K562 (cell line): ENCODE data around the gene ARL6IP4. TPM values are rescaled to one million over a fixed set of nuclear protein-coding genes. Genes with fewer than 3 reads are reported as not detected.
A peak's percentile ranks its signal among the peaks of the same experiment; 100 is the strongest.

Experiments used
- ATAC-seq: fragments of 200-7000 bp; cut with Tn5 transposase; 3 replicates; pipeline ENCODE4 v1.9.1; 2020; ENCODE audit warnings: moderate library complexity
- BruUV-seq: library from RNA; stranded (reverse); fragments of 400-500 nt; replicated peaks from 2 replicates; lab custom pipeline; 2021; lab: Mats Ljungman, UMichigan
- CTCF ChIA-PET: fragments of 300-600 bp; formaldehyde crosslinking; extraction: SDS; loops from one replicate; lab custom pipeline; 2021; ENCODE audit warnings: low intra/inter-chr PET ratio; lab: Yijun Ruan, JAX
- POLR2A ChIA-PET: fragments of 300-600, 350-650 bp; sonication (Branson Sonifier 250); formaldehyde crosslinking; extraction: SDS; loops from one replicate; lab custom pipeline; 2021; ENCODE audit warnings: antibody characterized with exemption, inconsistent platforms; lab: Yijun Ruan, JAX
- DNase-seq, 4 experiments: peaks; one replicate each; pipeline versions ENCODE4 v3.0.0 to v3.0.0-alpha.2; 2011 to 2018; ENCODE audit warnings: low spot score in 3 of 4, mixed read lengths in 3 of 4; ENCODE audit errors: extremely low read depth in 1 of 4
- FAIRE-seq: peaks from 2 replicates; lab custom pipeline; 2011; peaks lifted over from hg19 to GRCh38; lab: Jason Lieb, UNC
- H2AFZ ChIP-seq: 2 replicates; pipeline ENCODE4 v1.6.0; 2011; ENCODE audit warnings: low read depth, low read length, control low read depth, inconsistent platforms
- H3K27ac ChIP-seq: fragments of 200-600 bp; 3 replicates; pipeline ENCODE4 v1.8.0; 2011; ENCODE audit warnings: low read depth, mild to moderate bottlenecking, control low read depth, inconsistent platforms, low read length, moderate library complexity, mixed read lengths; ENCODE audit errors: extremely low read depth
- H3K27me3 ChIP-seq, 2 experiments: fragments of 300-600 bp in 1 of 2; 2 replicates in 1 of 2; 3 replicates in 1 of 2; pipeline versions ENCODE4 v1.6.0 to v1.8.0; 2011; ENCODE audit warnings: inconsistent platforms in 2 of 2, low read length in 2 of 2, mild to moderate bottlenecking in 1 of 2, mixed read lengths in 1 of 2, moderate library complexity in 1 of 2; ENCODE audit not compliant: control insufficient read depth in 2 of 2, insufficient read depth in 2 of 2
- H3K36me3 ChIP-seq: fragments of 300-600 bp; 3 replicates; pipeline ENCODE4 v1.8.0; 2011; ENCODE audit warnings: mild to moderate bottlenecking, low read length, inconsistent platforms; ENCODE audit not compliant: control insufficient read depth, insufficient read depth
- H3K4me1 ChIP-seq, 2 experiments: fragments of 200-600 bp in 1 of 2; replicated peaks in 1 of 2; 2 replicates in 1 of 2; 3 replicates in 1 of 2; pipeline versions ENCODE4 v1.5.1 to v1.8.0; 2011; ENCODE audit warnings: inconsistent platforms in 2 of 2, low read length in 2 of 2, mild to moderate bottlenecking in 1 of 2, mixed read lengths in 1 of 2, moderate library complexity in 1 of 2; ENCODE audit not compliant: control insufficient read depth in 2 of 2, insufficient read depth in 2 of 2
- H3K4me2 ChIP-seq: 2 replicates; pipeline ENCODE4 v1.6.1; 2011; ENCODE audit warnings: low read length, control low read depth, inconsistent platforms, mixed read lengths; ENCODE audit not compliant: insufficient read depth
- H3K4me3 ChIP-seq: fragments of 200-600 bp; sonication (generic), shearing (Covaris generic); 2 replicates; pipeline ENCODE4 v1.5.1; 2016; ENCODE audit warnings: control low read depth, inconsistent platforms
- H3K79me2 ChIP-seq: fragments of 200-600 bp; 3 replicates; pipeline ENCODE4 v1.8.0; 2011; ENCODE audit warnings: low read length, inconsistent platforms; ENCODE audit not compliant: control insufficient read depth, insufficient read depth
- H3K9ac ChIP-seq, 2 experiments: 2 replicates each; pipeline versions ENCODE4 v1.6.0 to v1.6.1; 2011; ENCODE audit warnings: low read depth in 2 of 2, low read length in 2 of 2, control low read depth in 1 of 2, inconsistent platforms in 1 of 2, mild to moderate bottlenecking in 1 of 2, mixed read lengths in 1 of 2; ENCODE audit not compliant: insufficient read depth in 1 of 2
- H3K9me1 ChIP-seq: one replicate; pipeline ENCODE4 v1.6.0; 2011; ENCODE audit warnings: inconsistent platforms, mild to moderate bottlenecking, low read length, moderate library complexity; ENCODE audit not compliant: control insufficient read depth, insufficient read depth
- H3K9me3 ChIP-seq: replicated peaks from 2 replicates; pipeline ENCODE4 v1.5.1; 2011; ENCODE audit warnings: low read depth, low read length, inconsistent platforms; ENCODE audit not compliant: control insufficient read depth, insufficient read depth
- H4K20me1 ChIP-seq: replicated peaks from 2 replicates; pipeline ENCODE4 v1.6.1; 2011; ENCODE audit warnings: low read length, inconsistent platforms, mixed read lengths; ENCODE audit not compliant: control insufficient read depth, insufficient read depth
- MITF ChIP-seq: IDR thresholded peaks from 2 replicates; pipeline ENCODE4 v1.6.1; 2014; ENCODE audit warnings: antibody characterized with exemption
- ZFP36 ChIP-seq: fragments of 150-350 bp; IDR thresholded peaks from 2 replicates; pipeline ENCODE4 v1.6.1; 2018; ENCODE audit warnings: low read length, low read depth; ENCODE audit not compliant: partially characterized antibody
- WGBS: fragments of 100-300 bp; shearing (Covaris generic); methylation state at CpG from one replicate; pipeline ENCODE4 v1.1.6; 2016; ENCODE audit warnings: low coverage, mixed read lengths; ENCODE audit not compliant: insufficient coverage; ENCODE audit errors: missing lambda C conversion rate; 5-methylcytosine and 5-hydroxymethylcytosine counted together
- in situ Hi-C: fragments of 300-500 bp; cut with MboI; formaldehyde crosslinking; loops from 4 replicates; pipeline ENCODE4 v1.15.0; 2018; ENCODE audit warnings: inconsistent platforms, mixed read lengths
- intact Hi-C: fragments of 100-400 bp; cut with micrococcal nuclease; formaldehyde crosslinking; loops from 2 replicates; pipeline ENCODE4 v1.14.2; 2022
- polyA plus RNA-seq, 8 experiments: library from polyadenylated mRNA; depleted of rRNA in 4 of 8; stranded (reverse) in 5 of 8; unstranded in 3 of 8; fragments of >200 nt; fragmentation: Nextera tagmentation in 2 of 8; fragmentation: Illumina TruSeq in 1 of 8; extraction: Ambion mirVana in 2 of 8; extraction: Trizol in 1 of 8; gene quantifications; 2 replicates each; pipeline versions ENCODE4 v1.2.1 to v1.2.3, GENCODE V29; 2011 to 2014; ENCODE audit warnings: inconsistent platforms in 1 of 8, missing spikeins in 1 of 8
- total RNA-seq, 7 experiments: library from RNA; depleted of rRNA in 6 of 7; stranded (reverse); fragments of >200 nt in 6 of 7; fragmentation: Illumina TruSeq in 2 of 7; extraction: Trizol in 2 of 7; gene quantifications; 2 replicates each; pipeline versions ENCODE4 v1.2.1 to v1.2.3, GENCODE V29; 2011 to 2021; ENCODE audit warnings: low replicate concordance in 1 of 7

The ARL6IP4 gene
- total and polyA plus RNA-seq, 9 of the 15 experiments (the other 6 are each of a cell fraction or from before 2014, with no cell fraction given): 2.4 to 255 (median 151) TPM

- Histone ChIP-seq H3K79me2 (no peaks in the 10 kb centered on the region), H3K9ac (peak overlapping the region in 1 of 2 experiments; percentile 55; a peak in 2 of 4 replicates), H3K27ac (no peak overlapping the region), H3K36me3 (0 out of 3 replicates have a peak, but pooled peaks cover 3% of the 10 kb centered on the region), H4K20me1 (no peaks in the 10 kb centered on the region)
- WGBS: 63% methylated on average over 10 of the region's 13 CpGs
- no TSS peak for BruUV-seq
- intact Hi-C loops (no loop called here), in situ Hi-C loops (no loop called here)
- no peak for FAIRE-seq
- DNase-seq: no peak
- no peak for ATAC-seq
- TF ChIP-seq ZFP36 (peak; percentile 22), MITF (no peak)
- TF ChIP-seq, all 486 proteins: peak for 1
- H3K4me2 ChIP-seq: no peak overlapping the region
- peaks cover 0 to 56% of the 10 kb centered on the region in 2 experiments; a peak in 2 of 5 replicates for H3K4me1 ChIP-seq
- POLR2A ChIA-PET: interaction anchor here (0.6 to 0.8 kb wide), 4 partner anchors 13 to 1561 kb away, joined by 3 to 4 read pairs (median 4); no protein-coding TSS in a partner anchor
- CTCF ChIA-PET: no interaction called here
- H3K27me3 ChIP-seq: no peaks in the 10 kb centered on the region
- H3K4me3 ChIP-seq: no peak overlapping the region
- no peaks in the 10 kb centered on the region for H3K9me1 ChIP-seq
- H3K9me3 ChIP-seq: no peaks in the 10 kb centered on the region
- H2AFZ ChIP-seq: no peak overlapping the region
Measured at GRCh38 chr12:122990961-122991622, 10.6 kb downstream of the ARL6IP4 start.
